HAP-1 (cell line): ENCODE data around the gene PYCR2.

Source experiments
- DNase-seq, 2 experiments: peaks; one replicate each; pipeline ENCODE4 v3.0.0-alpha.2; 2016 to 2020; ENCODE audit warnings: low spot score in 2 of 2
- H3K27me3 ChIP-seq: fragments of 250-450 bp; sonication (Bioruptor Pico); 2 replicates; pipeline ENCODE4 v1.5.1; 2020; ENCODE audit warnings: low read depth, mild to moderate bottlenecking, moderate library complexity
- H3K36me3 ChIP-seq: fragments of 250-450 bp; sonication (Bioruptor Pico); replicated peaks from 2 replicates; pipeline ENCODE4 v1.5.1; 2020; ENCODE audit warnings: mild to moderate bottlenecking
- H3K4me1 ChIP-seq: fragments of 250-450 bp; sonication (Bioruptor Pico); 2 replicates; pipeline ENCODE4 v1.5.1; 2020; ENCODE audit warnings: mild to moderate bottlenecking
- H3K4me3 ChIP-seq: fragments of 250-450 bp; sonication (Bioruptor Pico); 2 replicates; pipeline ENCODE4 v1.5.1; 2020; ENCODE audit warnings: mild to moderate bottlenecking, moderate library complexity
- H3K9me3 ChIP-seq: fragments of 250-450 bp; sonication (Bioruptor Pico); 2 replicates; pipeline ENCODE4 v1.5.1; 2020; ENCODE audit warnings: mild to moderate bottlenecking, moderate library complexity
- in situ Hi-C: fragments of 300-500 bp; cut with MboI; formaldehyde crosslinking; loops from 3 replicates; pipeline ENCODE4 v1.14.3; 2020; ENCODE audit warnings: low sequenced_read_pairs, inconsistent platforms, mixed read lengths

PYCR2 gene

DNA sequence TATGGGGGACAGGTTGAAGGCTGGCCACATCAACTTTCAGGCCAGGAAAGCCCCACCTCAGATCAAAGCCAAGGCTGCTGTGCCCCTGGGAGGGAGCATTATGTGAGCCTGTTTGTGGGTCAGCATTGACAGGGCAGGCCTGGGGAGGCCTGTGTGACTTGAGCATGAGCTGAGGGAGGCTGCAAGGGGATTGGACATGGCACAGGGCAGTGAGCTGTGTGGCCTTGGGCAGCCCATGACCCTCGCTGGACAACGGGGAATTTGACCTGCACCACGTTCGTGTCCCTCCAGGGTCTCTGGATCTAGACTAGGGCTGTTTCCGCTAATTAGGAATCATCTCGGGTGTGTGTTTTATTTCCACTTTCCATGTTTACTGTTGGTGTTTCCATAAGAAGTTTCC is 17.6 kb downstream of the PYCR2 start:
- Histone ChIP-seq H3K4me3 (no peak overlapping the region), H3K9me3 (no peaks in the 10 kb centered on the region), H3K4me1 (no peaks in the 10 kb centered on the region), H3K36me3 (no peaks in the 10 kb centered on the region), H3K27me3 (no peaks in the 10 kb centered on the region)
- in situ Hi-C loops: no loop called here
- DNase-seq: no peak

DNA sequence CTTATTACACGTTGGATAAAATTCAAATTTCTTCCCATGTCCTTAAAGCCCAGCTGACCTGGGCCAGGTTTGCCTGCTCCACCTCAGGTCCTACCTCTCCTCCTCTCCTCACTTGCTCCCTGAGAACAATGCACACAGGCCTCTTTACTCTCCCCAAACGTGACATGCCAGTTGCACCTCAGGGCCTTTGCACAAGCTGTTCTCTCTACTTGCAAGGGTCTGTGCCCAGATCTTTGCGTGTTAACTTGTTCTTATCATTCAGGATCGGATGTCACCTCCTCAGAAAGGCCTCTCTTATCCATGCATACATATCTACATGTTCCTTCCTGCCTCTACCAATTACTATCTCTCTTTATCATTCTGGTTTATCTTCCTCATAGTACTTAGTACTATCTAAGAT is 20.4 kb downstream of the PYCR2 start:
- no peak for DNase-seq
- no peak overlapping the region for H3K4me3 ChIP-seq
- no peaks in the 10 kb centered on the region for H3K27me3 ChIP-seq
- in situ Hi-C loops: no loop called here
- H3K9me3 ChIP-seq: no peaks in the 10 kb centered on the region
- H3K4me1 ChIP-seq: peaks cover 11% of the 10 kb centered on the region
- H3K36me3 ChIP-seq: no peaks in the 10 kb centered on the region; the same call in 1 of the 2 replicates

- Histone ChIP-seq H3K9me3 (no peaks in the 10 kb centered on the region), H3K4me1 (peaks cover 12% of the 10 kb centered on the region), H3K36me3 (no peaks in the 10 kb centered on the region; the same call in 1 of the 2 replicates), H3K27me3 (no peaks in the 10 kb centered on the region), H3K4me3 (no peak overlapping the region)
- DNase-seq: peak; percentile 52 to 69
- in situ Hi-C loops: no loop called here
These were observed 24.8 kb downstream of the PYCR2 start for GRCh38 chr1:225899044-225899925.

- Histone ChIP-seq H3K4me3 (no peak overlapping the region), H3K9me3 (no peaks in the 10 kb centered on the region), H3K36me3 (no peaks in the 10 kb centered on the region; the same call in 1 of the 2 replicates), H3K4me1 (peaks cover 12% of the 10 kb centered on the region), H3K27me3 (no peaks in the 10 kb centered on the region)
- in situ Hi-C loops: no loop called here
- no peak for DNase-seq
These were observed 26.2 kb downstream of the PYCR2 start for GRCh38 chr1:225897595-225898514.

GRCh38 chr1:225896937-225897549 is 27.0 kb downstream of the PYCR2 start:
- Histone ChIP-seq H3K4me1 (peaks cover 12% of the 10 kb centered on the region), H3K27me3 (no peaks in the 10 kb centered on the region), H3K36me3 (no peaks in the 10 kb centered on the region; the same call in 1 of the 2 replicates), H3K9me3 (no peaks in the 10 kb centered on the region), H3K4me3 (no peak overlapping the region)
- no peak for DNase-seq
- in situ Hi-C loops: no loop called here

GRCh38 chr1:225896494-225896893 is 27.6 kb downstream of the PYCR2 start:
- in situ Hi-C loops: no loop called here
- no peaks in the 10 kb centered on the region for H3K27me3 ChIP-seq
- DNase-seq: no peak
- H3K9me3 ChIP-seq: no peaks in the 10 kb centered on the region
- peaks cover 12% of the 10 kb centered on the region for H3K4me1 ChIP-seq
- H3K4me3 ChIP-seq: no peak overlapping the region
- no peaks in the 10 kb centered on the region; the same call in 1 of the 2 replicates for H3K36me3 ChIP-seq

GRCh38 chr1:225892307-225892706 is 31.7 kb downstream of the PYCR2 start:
- no peak for DNase-seq
- H3K27me3 ChIP-seq: no peaks in the 10 kb centered on the region
- H3K4me3 ChIP-seq: no peak overlapping the region
- H3K36me3 ChIP-seq: no peaks in the 10 kb centered on the region
- no peaks in the 10 kb centered on the region for H3K4me1 ChIP-seq
- in situ Hi-C loops: no loop called here
- H3K9me3 ChIP-seq: no peaks in the 10 kb centered on the region

DNA sequence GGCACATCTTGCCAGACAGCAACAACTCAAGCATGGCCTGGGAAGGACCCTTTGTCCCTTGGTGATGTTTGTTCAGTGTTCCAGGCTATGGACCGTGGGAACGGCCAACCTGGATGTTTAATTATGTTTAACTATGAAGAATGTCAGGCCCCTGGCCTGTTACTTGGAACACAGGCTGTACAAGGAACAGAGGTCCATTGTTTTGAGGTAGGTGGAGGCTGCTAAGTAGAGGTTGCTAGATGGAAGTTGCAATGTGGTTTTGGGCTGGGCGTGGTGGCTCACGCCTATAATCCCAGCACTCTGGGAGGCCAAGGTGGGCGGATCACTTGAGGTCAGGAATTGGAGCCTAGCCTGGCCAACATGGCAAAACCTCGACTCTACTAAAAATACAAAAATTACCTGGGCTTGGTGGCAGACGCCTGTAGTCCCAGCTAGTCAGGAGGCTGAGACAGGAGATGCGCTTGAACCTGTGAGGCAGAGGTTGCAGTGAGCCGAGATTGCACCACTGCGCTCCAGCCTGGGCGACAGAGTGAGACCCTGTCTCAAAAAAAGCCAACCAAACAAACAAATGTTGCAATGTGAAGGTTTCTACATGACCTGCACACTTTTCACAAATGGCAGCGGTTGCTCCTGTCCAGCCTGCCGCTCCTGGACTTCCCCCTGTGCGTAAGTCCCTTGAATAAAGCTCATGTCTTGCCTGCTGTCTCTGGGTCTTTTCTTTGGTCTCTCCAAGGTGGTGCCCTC is 32.6 kb downstream of the PYCR2 start:
- Histone ChIP-seq H3K4me1 (no peaks in the 10 kb centered on the region), H3K36me3 (no peaks in the 10 kb centered on the region), H3K4me3 (no peak overlapping the region), H3K9me3 (no peaks in the 10 kb centered on the region), H3K27me3 (no peaks in the 10 kb centered on the region)
- no peak for DNase-seq
- in situ Hi-C loops: no loop called here

DNA sequence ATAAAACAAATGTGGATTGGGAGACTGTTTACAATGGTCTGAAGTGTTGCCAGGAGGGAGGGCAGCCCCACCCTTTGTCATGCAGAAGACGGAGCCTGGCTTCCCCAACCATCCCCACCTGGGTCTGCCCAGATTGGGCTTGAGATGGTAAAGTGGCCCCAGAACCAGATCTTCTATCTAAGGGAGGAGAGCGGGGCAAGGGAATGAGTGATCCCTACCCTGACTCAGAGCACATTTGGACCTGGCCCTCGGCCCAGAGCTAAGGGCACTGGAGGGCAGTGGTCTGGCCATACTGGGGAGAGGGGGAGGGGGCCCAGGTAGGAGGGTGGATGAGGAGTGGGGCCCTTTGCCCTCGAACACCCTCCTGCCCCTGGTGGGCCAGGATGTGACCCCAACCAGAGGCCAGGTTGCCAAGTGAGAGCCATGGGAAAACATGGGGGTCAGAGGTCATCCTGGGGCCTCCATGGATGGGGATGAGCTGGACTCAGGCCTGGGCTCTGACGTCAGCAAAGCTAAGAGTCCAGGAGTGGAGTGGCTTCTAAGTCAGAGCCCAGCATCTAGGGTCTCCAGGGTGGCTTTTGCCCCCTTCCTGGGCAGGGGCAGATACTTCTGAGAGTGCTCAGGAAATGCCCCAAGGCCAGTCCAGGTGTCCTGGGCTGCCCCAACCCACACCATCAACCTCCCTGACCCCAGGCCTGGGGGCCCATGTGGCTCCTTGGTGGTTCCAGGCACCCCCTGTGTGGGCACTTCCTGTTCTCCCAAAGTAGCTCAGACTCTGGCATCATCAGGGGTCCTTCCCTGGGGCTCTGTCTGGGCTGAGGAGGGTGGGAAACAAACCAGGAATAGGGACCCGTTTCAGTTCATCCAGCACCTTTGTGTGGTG is 33.5 kb downstream of the PYCR2 start:
- Histone ChIP-seq H3K27me3 (no peaks in the 10 kb centered on the region), H3K4me3 (no peak overlapping the region), H3K4me1 (no peaks in the 10 kb centered on the region), H3K36me3 (no peaks in the 10 kb centered on the region), H3K9me3 (no peaks in the 10 kb centered on the region)
- no peak for DNase-seq
- in situ Hi-C loops: no loop called here

GRCh38 chr1:225889743-225890142 is 34.3 kb downstream of the PYCR2 start:
- Histone ChIP-seq H3K4me3 (no peak overlapping the region), H3K9me3 (no peaks in the 10 kb centered on the region), H3K4me1 (no peaks in the 10 kb centered on the region), H3K27me3 (no peaks in the 10 kb centered on the region), H3K36me3 (no peaks in the 10 kb centered on the region)
- DNase-seq: no peak
- in situ Hi-C loops: no loop called here

DNA sequence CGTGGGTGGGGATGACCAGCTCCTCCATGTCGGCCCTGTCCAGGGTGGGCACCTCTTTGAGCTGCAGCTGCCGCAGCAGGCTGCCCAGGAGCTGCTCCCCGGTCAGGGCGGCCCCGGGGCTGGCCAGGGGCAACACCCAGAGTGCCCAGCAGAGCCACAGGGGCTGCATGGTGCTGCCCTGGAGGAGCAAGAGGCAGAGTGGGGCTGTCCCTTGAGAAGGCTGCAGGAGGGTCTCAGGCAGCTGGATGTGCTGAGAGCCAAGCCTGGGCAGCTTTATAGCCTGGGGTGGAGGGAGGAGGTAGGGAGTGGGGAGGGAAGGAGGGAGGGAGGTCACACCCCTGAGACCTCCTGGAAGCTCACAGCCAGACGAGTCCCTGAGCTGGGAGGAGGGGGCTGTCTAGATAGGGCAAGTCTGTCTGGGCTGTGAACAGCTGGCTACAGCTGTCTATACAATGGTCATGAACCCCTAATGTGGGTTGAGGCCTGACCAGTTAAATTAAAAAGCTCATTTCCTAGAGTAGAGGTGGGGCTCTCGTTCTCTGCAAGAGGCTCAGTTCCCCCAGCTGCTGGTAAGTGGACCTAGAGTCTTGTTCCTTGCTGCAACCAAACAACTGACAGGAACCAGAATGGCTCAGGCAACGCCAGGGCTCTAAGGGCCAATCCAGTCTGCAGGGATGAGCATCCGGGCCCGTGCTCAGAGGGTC is 35.0 kb downstream of the PYCR2 start, which contains the start of gene LEFTY1:
Gene LEFTY1 (minus strand): TSS at position 249 of the 704 bp plus-strand sequence. CDS start 80 bp downstream, at position 169.
- H3K27me3 ChIP-seq: no peaks in the 10 kb centered on the region
- DNase-seq: no peak
- in situ Hi-C loops: no loop called here

More for the DNA sequence above, 35.0 kb downstream of the PYCR2 start, which contains the start of gene LEFTY1:
- Histone ChIP-seq H3K4me1 (no peaks in the 10 kb centered on the region), H3K36me3 (no peaks in the 10 kb centered on the region), H3K9me3 (no peaks in the 10 kb centered on the region), H3K4me3 (no peak within 1 kb of the TSS)
